ENCODE measurements around the gene KANTR.

GRCh38 chrX:53126377-53126776, 32.4 kb downstream of the KANTR start:
- TF ChIP-seq POLR2A (IDR thresholded peaks at IDR 0.05; ENCODE audit: low read depth, low read length) (no peak), POLR2AphosphoS5 (IDR thresholded peaks at IDR 0.05; ENCODE audit: low read depth, low read length) (no peak), PAX5 (IDR thresholded peaks at IDR 0.05; ENCODE audit: insufficient read depth, low read length, severe bottlenecking) (no peak), SPI1 (IDR thresholded peaks at IDR 0.05; ENCODE audit: low read depth, low read length) (no peak), TAF1 (IDR thresholded peaks at IDR 0.05; ENCODE audit: low read depth, low read length) (no peak), POU2F2 (IDR thresholded peaks at IDR 0.05; ENCODE audit: low read depth, low read length) (no peak)
